Vagina (tissue), 2 donors: Measurements from ENCODE around the gene ABHD6. TPM values are rescaled to one million over a fixed set of nuclear protein-coding genes. Genes with fewer than 3 reads are reported as not detected.
A peak's percentile ranks its signal among the peaks of the same experiment; 100 is the strongest.

Source experiments
- DNase-seq, 2 donors: peaks; one replicate each; pipeline ENCODE4 v3.0.0-alpha.2; 2017; ENCODE audit errors: extremely low spot score in 2 of 2
- H3K27ac ChIP-seq: fragments of 200-600 bp; sonication (generic); one replicate; pipeline ENCODE4 v1.5.1; 2019
- H3K27me3 ChIP-seq: fragments of 200-600 bp; sonication (generic); one replicate; pipeline ENCODE4 v1.5.1; 2019
- H3K36me3 ChIP-seq, 2 donors: fragments of 200-600 bp; sonication (generic); one replicate each; pipeline ENCODE4 v1.5.1; 2017 to 2019
- H3K4me1 ChIP-seq: fragments of 200-600 bp; sonication (generic); one replicate; pipeline ENCODE4 v1.5.1; 2019
- H3K4me3 ChIP-seq, 2 donors: fragments of 200-600 bp; sonication (generic); 1 replicate in 1 of 2; 2 replicates in 1 of 2; pipeline ENCODE4 v1.5.1; 2016 to 2019
- H3K9me3 ChIP-seq: fragments of 200-600 bp; sonication (generic); one replicate; pipeline ENCODE4 v1.5.1; 2019
- CTCF ChIP-seq, 3 experiments: fragments of 450-650 bp in 2 of 3; fragments of 200-600 bp in 1 of 3; sonication (generic) in 1 of 3; IDR thresholded peaks; one replicate each; pipeline ENCODE4 v1.5.1; 2017 to 2019; ENCODE audit warnings: antibody characterized with exemption in 3 of 3, mild to moderate bottlenecking in 2 of 3, moderate library complexity in 2 of 3
- POLR2A ChIP-seq, 2 donors: fragments of 450-650 bp; IDR thresholded peaks; one replicate each; pipeline ENCODE4 v1.6.1; 2017; ENCODE audit warnings: antibody characterized with exemption in 2 of 2, mild to moderate bottlenecking in 2 of 2, moderate library complexity in 2 of 2
- POLR2AphosphoS5 ChIP-seq, 2 donors: sonication (generic); formaldehyde crosslinking; IDR thresholded peaks; one replicate each; pipeline ENCODE4 v1.9.0; 2017; ENCODE audit warnings: antibody characterized with exemption in 2 of 2, mild to moderate bottlenecking in 2 of 2, low read depth in 1 of 2; ENCODE audit not compliant: insufficient read depth in 1 of 2
- intact Hi-C: fragments of 100-400 bp; cut with DNase I; formaldehyde crosslinking; loops from one replicate; pipeline ENCODE4 v1.15.1; 2023
- total RNA-seq: library from RNA; depleted of rRNA; stranded (reverse); fragments of >200 nt; gene quantifications from one replicate; pipeline ENCODE4 v1.2.3, GENCODE V29; 2016

Gene ABHD6
- total RNA-seq, 1 donor from 2014 or later: 18.9 TPM

GRCh38 chr3:58230876-58231552 is 6.6 kb upstream of the ABHD6 start:
- intact Hi-C loops: no loop called here
- H3K9me3 ChIP-seq: no peaks in the 10 kb centered on the region
- TF ChIP-seq POLR2A (IDR thresholded peaks at IDR 0.05) (no peak), CTCF (IDR thresholded peaks at IDR 0.05) (no peak), POLR2AphosphoS5 (IDR thresholded peaks at IDR 0.05; ENCODE audit: insufficient read depth in 1 of 2, low read depth in 1 of 2) (no peak)
- no peak overlapping the region for H3K4me3 ChIP-seq
- H3K4me1 ChIP-seq: no peaks in the 10 kb centered on the region
- no peak overlapping the region for H3K27ac ChIP-seq
- H3K36me3 ChIP-seq: no peaks in the 10 kb centered on the region
- DNase-seq: no peak
- H3K27me3 ChIP-seq: no peaks in the 10 kb centered on the region

GRCh38 chr3:58231666-58232065 is 5.9 kb upstream of the ABHD6 start:
- Histone ChIP-seq H3K4me3 (no peak overlapping the region), H3K27ac (no peak overlapping the region), H3K27me3 (no peaks in the 10 kb centered on the region), H3K9me3 (no peaks in the 10 kb centered on the region), H3K36me3 (no peaks in the 10 kb centered on the region), H3K4me1 (peaks cover 4% of the 10 kb centered on the region)
- TF ChIP-seq POLR2A (IDR thresholded peaks at IDR 0.05): no peak
- TF ChIP-seq CTCF (IDR thresholded peaks at IDR 0.05): no peak
- TF ChIP-seq POLR2AphosphoS5 (IDR thresholded peaks at IDR 0.05; ENCODE audit: insufficient read depth in 1 of 2, low read depth in 1 of 2): no peak
- intact Hi-C loops: no loop called here
- DNase-seq: no peak

GRCh38 chr3:58234516-58234931 is 3.1 kb upstream of the ABHD6 start:
- Histone ChIP-seq H3K9me3 (no peaks in the 10 kb centered on the region), H3K4me3 (no peak overlapping the region), H3K27me3 (no peaks in the 10 kb centered on the region), H3K36me3 (no peaks in the 10 kb centered on the region), H3K4me1 (peaks cover 22% of the 10 kb centered on the region), H3K27ac (no peak overlapping the region)
- no peak for DNase-seq
- intact Hi-C loops: no loop called here
- no peak for TF ChIP-seq POLR2A (IDR thresholded peaks at IDR 0.05)
- no peak for TF ChIP-seq CTCF (IDR thresholded peaks at IDR 0.05)
- TF ChIP-seq POLR2AphosphoS5 (IDR thresholded peaks at IDR 0.05; ENCODE audit: insufficient read depth in 1 of 2, low read depth in 1 of 2): no peak

GRCh38 chr3:58235970-58236369 is 1.6 kb upstream of the ABHD6 start:
- Histone ChIP-seq H3K36me3 (no peaks in the 10 kb centered on the region), H3K9me3 (no peaks in the 10 kb centered on the region), H3K27ac (no peak overlapping the region), H3K27me3 (no peaks in the 10 kb centered on the region), H3K4me3 (no peak overlapping the region), H3K4me1 (peaks cover 23% of the 10 kb centered on the region)
- TF ChIP-seq POLR2AphosphoS5 (IDR thresholded peaks at IDR 0.05; ENCODE audit: insufficient read depth in 1 of 2, low read depth in 1 of 2) (no peak), CTCF (IDR thresholded peaks at IDR 0.05) (no peak), POLR2A (IDR thresholded peaks at IDR 0.05) (no peak)
- intact Hi-C loops: loop anchor here (5.0 kb wide), 1 partner anchor 61 kb away; no protein-coding TSS in a partner anchor
- no peak for DNase-seq

- H3K27ac ChIP-seq: peak overlapping the region; percentile 82
- H3K9me3 ChIP-seq: no peaks in the 10 kb centered on the region
- TF ChIP-seq POLR2AphosphoS5 (IDR thresholded peaks at IDR 0.05; ENCODE audit: insufficient read depth in 1 of 2, low read depth in 1 of 2): no peak
- TF ChIP-seq CTCF (IDR thresholded peaks at IDR 0.05): no peak
- TF ChIP-seq POLR2A (IDR thresholded peaks at IDR 0.05): no peak
- H3K4me3 ChIP-seq: peak overlapping the region; percentile 92 to 93
- intact Hi-C loops: loop anchor here (5.0 kb wide), 1 partner anchor 61 kb away; no protein-coding TSS in a partner anchor
- H3K27me3 ChIP-seq: no peaks in the 10 kb centered on the region
- no peaks in the 10 kb centered on the region for H3K36me3 ChIP-seq
- DNase-seq: no peak
- peaks cover 26% of the 10 kb centered on the region for H3K4me1 ChIP-seq
Measured at GRCh38 chr3:58236527-58237237, 910 bp upstream of the ABHD6 start.
